Body of pancreas (tissue), 4 donors: Measurements from ENCODE around the gene NRXN2. TPM values are rescaled to one million over a fixed set of nuclear protein-coding genes. Genes with fewer than 3 reads are reported as not detected.
A peak's percentile ranks its signal among the peaks of the same experiment; 100 is the strongest.

Experiments
- ATAC-seq: fragments of 150-250 bp; one replicate; pipeline ENCODE4 v1.9.1; 2016
- DNase-seq, 4 donors: peaks; one replicate each; pipeline ENCODE4 v3.0.0-alpha.2; 2019
- H3K27ac ChIP-seq, 4 donors: fragments of 200-600 bp; sonication (generic); 1 replicate in 3 of 4; 2 replicates in 1 of 4; pipeline versions ENCODE4 v1.5.1 to v1.6.1; 2016 to 2019; ENCODE audit warnings: mild to moderate bottlenecking in 1 of 4, mixed read lengths in 1 of 4, moderate library complexity in 1 of 4
- H3K27me3 ChIP-seq, 2 donors: fragments of 200-600 bp; sonication (generic); one replicate each; pipeline ENCODE4 v1.6.0; 2016; ENCODE audit warnings: mild to moderate bottlenecking in 1 of 2
- H3K36me3 ChIP-seq, 2 donors: fragments of 200-600 bp; sonication (generic); replicated peaks in 1 of 2; 2 replicates each; pipeline ENCODE4 v1.5.1; 2016; ENCODE audit warnings: low read depth in 2 of 2; ENCODE audit not compliant: insufficient read depth in 1 of 2
- H3K4me1 ChIP-seq: fragments of 200-600 bp; sonication (generic); one replicate; pipeline ENCODE4 v1.6.0; 2016
- H3K4me3 ChIP-seq, 2 donors: fragments of 200-600 bp; sonication (generic); 1 replicate in 1 of 2; 2 replicates in 1 of 2; pipeline ENCODE4 v1.5.1; 2016 to 2019
- H3K9me3 ChIP-seq, 3 donors: fragments of 200-600 bp; sonication (generic); 1 replicate in 2 of 3; 2 replicates in 1 of 3; pipeline ENCODE4 v1.5.1; 2016
- CTCF ChIP-seq, 7 experiments: fragments of 450-650 bp in 4 of 7; fragments of 200-600 bp in 3 of 7; sonication (generic) in 3 of 7; IDR thresholded peaks; one replicate each; pipeline ENCODE4 v1.5.1; 2016 to 2019; ENCODE audit warnings: antibody characterized with exemption in 7 of 7
- POLR2A ChIP-seq, 3 donors: fragments of 450-650 bp; IDR thresholded peaks; one replicate each; pipeline ENCODE4 v1.6.1; 2016; ENCODE audit warnings: antibody characterized with exemption in 3 of 3, mild to moderate bottlenecking in 2 of 3
- WGBS, 2 donors: methylation state at CpG; one replicate each; pipeline ENCODE4 v1.1.5; 2017; 5-methylcytosine and 5-hydroxymethylcytosine counted together
- intact Hi-C: fragments of 100-400 bp; cut with DNase I; formaldehyde crosslinking; loops from one replicate; pipeline ENCODE4 v1.15.1; 2023
- total RNA-seq, 2 donors: library from RNA; depleted of rRNA; stranded (reverse); fragments of >200 nt; gene quantifications; one replicate each; pipeline ENCODE4 v1.1.0, GENCODE V29; 2016

The NRXN2 gene
- total RNA-seq, 2 donors from 2014 or later, result 1.3 to 4.9 TPM

- Histone ChIP-seq H3K27me3 (no peaks in the 10 kb centered on the region), H3K4me1 (no peaks in the 10 kb centered on the region), H3K9me3 (no peaks in the 10 kb centered on the region), H3K4me3 (no peak overlapping the region), H3K36me3 (no peaks in the 10 kb centered on the region), H3K27ac (no peak overlapping the region)
- ATAC-seq, result no peak
- DNase-seq, result peak in 1 of 4 donors; percentile 14
- TF ChIP-seq CTCF (IDR thresholded peaks at IDR 0.05) (no peak), POLR2A (IDR thresholded peaks at IDR 0.05) (no peak)
- WGBS, 2 donors, result 59 to 77% methylated on average over 18 of the region's 18 CpGs
- intact Hi-C loops, result no loop called here
Observed at GRCh38 chr11:64608046-64608445, 115.0 kb downstream of the NRXN2 start.

- Histone ChIP-seq H3K4me3 (no peak overlapping the region), H3K4me1 (no peaks in the 10 kb centered on the region), H3K36me3 (no peaks in the 10 kb centered on the region), H3K27ac (no peak overlapping the region), H3K27me3 (no peaks in the 10 kb centered on the region), H3K9me3 (no peaks in the 10 kb centered on the region)
- ATAC-seq (no peak), DNase-seq (no peak)
- 65 to 66% methylated on average over 27 to 40 of the region's 55 CpGs for WGBS, 2 donors
- intact Hi-C loops, result no loop called here
- TF ChIP-seq POLR2A (IDR thresholded peaks at IDR 0.05) (no peak), CTCF (IDR thresholded peaks at IDR 0.05) (no peak)
Observed at GRCh38 chr11:64607381-64607985, 115.5 kb downstream of the NRXN2 start.

GRCh38 chr11:64606796-64607380, 116.1 kb downstream of the NRXN2 start:
- WGBS, 2 donors, result 76 to 82% methylated on average over 23 of the region's 23 CpGs
- no peaks in the 10 kb centered on the region for H3K4me1 ChIP-seq
- no peaks in the 10 kb centered on the region for H3K9me3 ChIP-seq
- H3K27me3 ChIP-seq, result no peaks in the 10 kb centered on the region
- intact Hi-C loops, result no loop called here
- no peaks in the 10 kb centered on the region for H3K36me3 ChIP-seq
- ATAC-seq (no peak), DNase-seq (no peak)
- H3K27ac ChIP-seq, result no peak overlapping the region
- no peak overlapping the region for H3K4me3 ChIP-seq
- TF ChIP-seq CTCF (IDR thresholded peaks at IDR 0.05) (no peak), POLR2A (IDR thresholded peaks at IDR 0.05) (no peak)

- H3K27ac ChIP-seq, result no peak overlapping the region
- intact Hi-C loops, result no loop called here
- no peaks in the 10 kb centered on the region for H3K9me3 ChIP-seq
- TF ChIP-seq CTCF (IDR thresholded peaks at IDR 0.05) (no peak), POLR2A (IDR thresholded peaks at IDR 0.05) (no peak)
- no peak overlapping the region for H3K4me3 ChIP-seq
- no peaks in the 10 kb centered on the region for H3K27me3 ChIP-seq
- 62 to 70% methylated on average over 13 to 20 of the region's 21 CpGs for WGBS, 2 donors
- ATAC-seq, result no peak
- H3K4me1 ChIP-seq, result no peaks in the 10 kb centered on the region
- no peaks in the 10 kb centered on the region for H3K36me3 ChIP-seq
- DNase-seq, result no peak
Observed at GRCh38 chr11:64605656-64606585, 117.1 kb downstream of the NRXN2 start.
